K562 (cell line): ENCODE measurements around the gene TBC1D12. TPM values are rescaled to one million over a fixed set of nuclear protein-coding genes. Genes with fewer than 3 reads are reported as not detected.
A peak's percentile ranks its signal among the peaks of the same experiment; 100 is the strongest.

Experiments
- ATAC-seq: fragments of 200-7000 bp; cut with Tn5 transposase; 3 replicates; pipeline ENCODE4 v1.9.1; 2020; ENCODE audit warnings: moderate library complexity
- BruUV-seq: library from RNA; stranded (reverse); fragments of 400-500 nt; replicated peaks from 2 replicates; lab custom pipeline; 2021; lab: Mats Ljungman, UMichigan
- CTCF ChIA-PET: fragments of 300-600 bp; formaldehyde crosslinking; extraction: SDS; loops from one replicate; lab custom pipeline; 2021; ENCODE audit warnings: low intra/inter-chr PET ratio; lab: Yijun Ruan, JAX
- POLR2A ChIA-PET: fragments of 300-600, 350-650 bp; sonication (Branson Sonifier 250); formaldehyde crosslinking; extraction: SDS; loops from one replicate; lab custom pipeline; 2021; ENCODE audit warnings: antibody characterized with exemption, inconsistent platforms; lab: Yijun Ruan, JAX
- DNase-seq, 4 experiments: peaks; one replicate each; pipeline versions ENCODE4 v3.0.0 to v3.0.0-alpha.2; 2011 to 2018; ENCODE audit warnings: low spot score in 3 of 4, mixed read lengths in 3 of 4; ENCODE audit errors: extremely low read depth in 1 of 4
- FAIRE-seq: peaks from 2 replicates; lab custom pipeline; 2011; peaks lifted over from hg19 to GRCh38; lab: Jason Lieb, UNC
- H2AFZ ChIP-seq: 2 replicates; pipeline ENCODE4 v1.6.0; 2011; ENCODE audit warnings: low read depth, low read length, control low read depth, inconsistent platforms
- H3K27ac ChIP-seq: fragments of 200-600 bp; 3 replicates; pipeline ENCODE4 v1.8.0; 2011; ENCODE audit warnings: low read depth, mild to moderate bottlenecking, control low read depth, inconsistent platforms, low read length, moderate library complexity, mixed read lengths; ENCODE audit errors: extremely low read depth
- H3K27me3 ChIP-seq, 2 experiments: fragments of 300-600 bp in 1 of 2; 2 replicates in 1 of 2; 3 replicates in 1 of 2; pipeline versions ENCODE4 v1.6.0 to v1.8.0; 2011; ENCODE audit warnings: inconsistent platforms in 2 of 2, low read length in 2 of 2, mild to moderate bottlenecking in 1 of 2, mixed read lengths in 1 of 2, moderate library complexity in 1 of 2; ENCODE audit not compliant: control insufficient read depth in 2 of 2, insufficient read depth in 2 of 2
- H3K36me3 ChIP-seq: fragments of 300-600 bp; 3 replicates; pipeline ENCODE4 v1.8.0; 2011; ENCODE audit warnings: mild to moderate bottlenecking, low read length, inconsistent platforms; ENCODE audit not compliant: control insufficient read depth, insufficient read depth
- H3K4me1 ChIP-seq, 2 experiments: fragments of 200-600 bp in 1 of 2; replicated peaks in 1 of 2; 2 replicates in 1 of 2; 3 replicates in 1 of 2; pipeline versions ENCODE4 v1.5.1 to v1.8.0; 2011; ENCODE audit warnings: inconsistent platforms in 2 of 2, low read length in 2 of 2, mild to moderate bottlenecking in 1 of 2, mixed read lengths in 1 of 2, moderate library complexity in 1 of 2; ENCODE audit not compliant: control insufficient read depth in 2 of 2, insufficient read depth in 2 of 2
- H3K4me2 ChIP-seq: 2 replicates; pipeline ENCODE4 v1.6.1; 2011; ENCODE audit warnings: low read length, control low read depth, inconsistent platforms, mixed read lengths; ENCODE audit not compliant: insufficient read depth
- H3K4me3 ChIP-seq: fragments of 200-600 bp; sonication (generic), shearing (Covaris generic); 2 replicates; pipeline ENCODE4 v1.5.1; 2016; ENCODE audit warnings: control low read depth, inconsistent platforms
- H3K79me2 ChIP-seq: fragments of 200-600 bp; 3 replicates; pipeline ENCODE4 v1.8.0; 2011; ENCODE audit warnings: low read length, inconsistent platforms; ENCODE audit not compliant: control insufficient read depth, insufficient read depth
- H3K9ac ChIP-seq, 2 experiments: 2 replicates each; pipeline versions ENCODE4 v1.6.0 to v1.6.1; 2011; ENCODE audit warnings: low read depth in 2 of 2, low read length in 2 of 2, control low read depth in 1 of 2, inconsistent platforms in 1 of 2, mild to moderate bottlenecking in 1 of 2, mixed read lengths in 1 of 2; ENCODE audit not compliant: insufficient read depth in 1 of 2
- H3K9me1 ChIP-seq: one replicate; pipeline ENCODE4 v1.6.0; 2011; ENCODE audit warnings: inconsistent platforms, mild to moderate bottlenecking, low read length, moderate library complexity; ENCODE audit not compliant: control insufficient read depth, insufficient read depth
- H3K9me3 ChIP-seq: replicated peaks from 2 replicates; pipeline ENCODE4 v1.5.1; 2011; ENCODE audit warnings: low read depth, low read length, inconsistent platforms; ENCODE audit not compliant: control insufficient read depth, insufficient read depth
- H4K20me1 ChIP-seq: replicated peaks from 2 replicates; pipeline ENCODE4 v1.6.1; 2011; ENCODE audit warnings: low read length, inconsistent platforms, mixed read lengths; ENCODE audit not compliant: control insufficient read depth, insufficient read depth
- CAMTA2 ChIP-seq: fragments of 250-450 bp; sonication (Bioruptor Pico); conservative IDR thresholded peaks from 2 replicates; pipeline ENCODE4 v1.5.1; 2022
- CBX5 ChIP-seq: IDR thresholded peaks from 2 replicates; pipeline ENCODE4 v1.6.1; 2014; ENCODE audit warnings: low read depth, borderline replicate concordance
- HNRNPK ChIP-seq: fragments of 200-400 bp; formaldehyde crosslinking; IDR thresholded peaks from one replicate; pipeline ENCODE4 v1.6.1; 2018; ENCODE audit warnings: mild to moderate bottlenecking, low read depth, low read length; ENCODE audit not compliant: poor library complexity, severe bottlenecking
- RBBP5 ChIP-seq: fragments of 200-600 bp; sonication (generic); IDR thresholded peaks from 2 replicates; pipeline ENCODE4 v1.6.1; 2012; ENCODE audit warnings: borderline replicate concordance, mild to moderate bottlenecking, low read length, control low read depth, inconsistent platforms; ENCODE audit not compliant: insufficient read depth, poor library complexity, severe bottlenecking
- SAFB2 ChIP-seq: fragments of 200-400 bp; formaldehyde crosslinking; IDR thresholded peaks from 2 replicates; pipeline ENCODE4 v1.6.1; 2018; ENCODE audit warnings: borderline replicate concordance, low read length, low read depth, moderate library complexity; ENCODE audit not compliant: severe bottlenecking
- ZFP36 ChIP-seq: fragments of 150-350 bp; IDR thresholded peaks from 2 replicates; pipeline ENCODE4 v1.6.1; 2018; ENCODE audit warnings: low read length, low read depth; ENCODE audit not compliant: partially characterized antibody
- ZNF592 ChIP-seq: fragments of 450-650 bp; IDR thresholded peaks from 2 replicates; pipeline ENCODE4 v1.6.1; 2017; ENCODE audit warnings: antibody characterized with exemption, mild to moderate bottlenecking
- ZNF785 ChIP-seq: fragments of 250-450 bp; sonication (Bioruptor Pico); IDR thresholded peaks from 2 replicates; pipeline ENCODE4 v1.4.0; 2020; ENCODE audit warnings: mild to moderate bottlenecking
- WGBS: fragments of 100-300 bp; shearing (Covaris generic); methylation state at CpG from one replicate; pipeline ENCODE4 v1.1.6; 2016; ENCODE audit warnings: low coverage, mixed read lengths; ENCODE audit not compliant: insufficient coverage; ENCODE audit errors: missing lambda C conversion rate; 5-methylcytosine and 5-hydroxymethylcytosine counted together
- in situ Hi-C: fragments of 300-500 bp; cut with MboI; formaldehyde crosslinking; loops from 4 replicates; pipeline ENCODE4 v1.15.0; 2018; ENCODE audit warnings: inconsistent platforms, mixed read lengths
- intact Hi-C: fragments of 100-400 bp; cut with micrococcal nuclease; formaldehyde crosslinking; loops from 2 replicates; pipeline ENCODE4 v1.14.2; 2022
- polyA plus RNA-seq, 8 experiments: library from polyadenylated mRNA; depleted of rRNA in 4 of 8; stranded (reverse) in 5 of 8; unstranded in 3 of 8; fragments of >200 nt; fragmentation: Nextera tagmentation in 2 of 8; fragmentation: Illumina TruSeq in 1 of 8; extraction: Ambion mirVana in 2 of 8; extraction: Trizol in 1 of 8; gene quantifications; 2 replicates each; pipeline versions ENCODE4 v1.2.1 to v1.2.3, GENCODE V29; 2011 to 2014; ENCODE audit warnings: inconsistent platforms in 1 of 8, missing spikeins in 1 of 8
- total RNA-seq, 7 experiments: library from RNA; depleted of rRNA in 6 of 7; stranded (reverse); fragments of >200 nt in 6 of 7; fragmentation: Illumina TruSeq in 2 of 7; extraction: Trizol in 2 of 7; gene quantifications; 2 replicates each; pipeline versions ENCODE4 v1.2.1 to v1.2.3, GENCODE V29; 2011 to 2021; ENCODE audit warnings: low replicate concordance in 1 of 7
- TF ChIP-seq, protein P1 (sequence below): fragments of 450-650 bp; IDR thresholded peaks from 2 replicates; pipeline ENCODE4 v1.6.1; 2018; ENCODE audit not compliant: partially characterized antibody
- TF ChIP-seq, protein P2 (sequence below): IDR thresholded peaks from 3 replicates; pipeline ENCODE4 v1.6.1; 2011; ENCODE audit warnings: borderline replicate concordance, mild to moderate bottlenecking; ENCODE audit not compliant: insufficient read length, insufficient read depth

Gene TBC1D12
- total and polyA plus RNA-seq, 9 of the 15 experiments (the other 6 are each of a cell fraction or from before 2014, with no cell fraction given): 2.1 to 6.7 (median 3.9) TPM

- no peaks in the 10 kb centered on the region for H4K20me1 ChIP-seq
- H2AFZ ChIP-seq: peak within 1 kb of the TSS; percentile 87
- H3K9ac ChIP-seq: peak within 1 kb of the TSS; percentile 79 to 94
- WGBS: under 1% methylated on average over 35 of the region's 55 CpGs
- ATAC-seq (peak; percentile 100), DNase-seq (peak; percentile 85 to 94 (median 86)), FAIRE-seq (peak; percentile 92)
- no peaks in the 10 kb centered on the region for H3K9me3 ChIP-seq
- peak within 1 kb of the TSS; percentile 86 for H3K4me3 ChIP-seq
- H3K4me1 ChIP-seq: peaks cover 3 to 5% of the 10 kb centered on the region in 2 experiments; a peak in 4 of 5 replicates
- H3K79me2 ChIP-seq: peaks cover 43% of the 10 kb centered on the region
- BruUV-seq: TSS peak; percentile 76
- H3K27me3 ChIP-seq: no peaks in the 10 kb centered on the region
- peak within 1 kb of the TSS; percentile 89 for H3K4me2 ChIP-seq
- in situ Hi-C loops: no loop called here
- H3K27ac ChIP-seq: peak within 1 kb of the TSS; percentile 81
- intact Hi-C loops: loop anchor here (2.0 to 5.0 kb wide), 2 partner anchors 40 to 80 kb away; partner anchors contain the start of gene TBC1D12
- no peaks in the 10 kb centered on the region for H3K9me1 ChIP-seq
- ChIA-PET CTCF (no interaction called here), POLR2A (interaction anchor here (1.2 to 1.3 kb wide), 2 partner anchors 11 to 22 kb away, joined by 3 to 5 read pairs; no protein-coding TSS in a partner anchor)
- peaks cover 29% of the 10 kb centered on the region for H3K36me3 ChIP-seq
- TF ChIP-seq, protein P1, sequence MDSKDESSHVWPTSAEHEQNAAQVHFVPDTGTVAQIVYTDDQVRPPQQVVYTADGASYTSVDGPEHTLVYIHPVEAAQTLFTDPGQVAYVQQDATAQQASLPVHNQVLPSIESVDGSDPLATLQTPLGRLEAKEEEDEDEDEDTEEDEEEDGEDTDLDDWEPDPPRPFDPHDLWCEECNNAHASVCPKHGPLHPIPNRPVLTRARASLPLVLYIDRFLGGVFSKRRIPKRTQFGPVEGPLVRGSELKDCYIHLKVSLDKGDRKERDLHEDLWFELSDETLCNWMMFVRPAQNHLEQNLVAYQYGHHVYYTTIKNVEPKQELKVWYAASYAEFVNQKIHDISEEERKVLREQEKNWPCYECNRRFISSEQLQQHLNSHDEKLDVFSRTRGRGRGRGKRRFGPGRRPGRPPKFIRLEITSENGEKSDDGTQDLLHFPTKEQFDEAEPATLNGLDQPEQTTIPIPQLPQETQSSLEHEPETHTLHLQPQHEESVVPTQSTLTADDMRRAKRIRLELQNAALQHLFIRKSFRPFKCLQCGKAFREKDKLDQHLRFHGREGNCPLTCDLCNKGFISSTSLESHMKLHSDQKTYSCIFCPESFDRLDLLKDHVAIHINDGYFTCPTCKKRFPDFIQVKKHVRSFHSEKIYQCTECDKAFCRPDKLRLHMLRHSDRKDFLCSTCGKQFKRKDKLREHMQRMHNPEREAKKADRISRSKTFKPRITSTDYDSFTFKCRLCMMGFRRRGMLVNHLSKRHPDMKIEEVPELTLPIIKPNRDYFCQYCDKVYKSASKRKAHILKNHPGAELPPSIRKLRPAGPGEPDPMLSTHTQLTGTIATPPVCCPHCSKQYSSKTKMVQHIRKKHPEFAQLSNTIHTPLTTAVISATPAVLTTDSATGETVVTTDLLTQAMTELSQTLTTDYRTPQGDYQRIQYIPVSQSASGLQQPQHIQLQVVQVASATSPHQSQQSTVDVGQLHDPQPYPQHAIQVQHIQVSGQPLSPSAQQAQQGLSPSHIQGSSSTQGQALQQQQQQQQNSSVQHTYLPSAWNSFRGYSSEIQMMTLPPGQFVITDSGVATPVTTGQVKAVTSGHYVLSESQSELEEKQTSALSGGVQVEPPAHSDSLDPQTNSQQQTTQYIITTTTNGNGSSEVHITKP: peak; percentile 64
- peak; percentile 91 for TF ChIP-seq ZNF592
- TF ChIP-seq, protein P2, sequence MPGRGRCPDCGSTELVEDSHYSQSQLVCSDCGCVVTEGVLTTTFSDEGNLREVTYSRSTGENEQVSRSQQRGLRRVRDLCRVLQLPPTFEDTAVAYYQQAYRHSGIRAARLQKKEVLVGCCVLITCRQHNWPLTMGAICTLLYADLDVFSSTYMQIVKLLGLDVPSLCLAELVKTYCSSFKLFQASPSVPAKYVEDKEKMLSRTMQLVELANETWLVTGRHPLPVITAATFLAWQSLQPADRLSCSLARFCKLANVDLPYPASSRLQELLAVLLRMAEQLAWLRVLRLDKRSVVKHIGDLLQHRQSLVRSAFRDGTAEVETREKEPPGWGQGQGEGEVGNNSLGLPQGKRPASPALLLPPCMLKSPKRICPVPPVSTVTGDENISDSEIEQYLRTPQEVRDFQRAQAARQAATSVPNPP: no peak
- TF ChIP-seq ZFP36: no peak
- TF ChIP-seq CAMTA2 (CRISPR knock-in tag): no peak
- TF ChIP-seq RBBP5: peak; percentile 80
- TF ChIP-seq HNRNPK: no peak
- TF ChIP-seq CBX5: no peak
- TF ChIP-seq ZNF785: no peak
- no peak for TF ChIP-seq SAFB2
Observed at GRCh38 chr10:94362360-94363250, 39.7 kb upstream of the TBC1D12 start, which contains the start of gene NOC3L. NOC3L (minus strand) TSS chr10:94362939; CDS start chr10:94362838, 101 bp downstream.
